GM18517 (cell line): ENCODE data around the gene TGM1.

Experiments used
- ATAC-seq: cut with Tn5 transposase; IDR thresholded peaks from one replicate; pipeline ENCODE4 v1.9.1; 2021; ENCODE audit warnings: mild to moderate bottlenecking, moderate library complexity; ENCODE audit not compliant: unreplicated experiment

The TGM1 gene

GRCh38 chr14:24271134-24271833, 8.3 kb upstream of the TGM1 start, which contains the start of gene RABGGTA:
RABGGTA (minus strand) TSS chr14:24271597; CDS start chr14:24271115, 482 bp downstream.
- ATAC-seq, result peak; percentile 67

- ATAC-seq, result no peak
Measured at GRCh38 chr14:24270537-24271133, 7.7 kb upstream of the TGM1 start.

- no peak for ATAC-seq
Measured at GRCh38 chr14:24269910-24270536, 7.0 kb upstream of the TGM1 start.

GRCh38 chr14:24269368-24269767, 6.4 kb upstream of the TGM1 start:
- ATAC-seq, result no peak

GRCh38 chr14:24268225-24268624, 5.2 kb upstream of the TGM1 start:
- ATAC-seq, result no peak

GRCh38 chr14:24267516-24267915, 4.5 kb upstream of the TGM1 start:
- no peak for ATAC-seq

- no peak for ATAC-seq
Measured at GRCh38 chr14:24266344-24267244, 3.6 kb upstream of the TGM1 start.

GRCh38 chr14:24264298-24264697, 1.3 kb upstream of the TGM1 start:
- no peak for ATAC-seq

GRCh38 chr14:24263848-24264247, 871 bp upstream of the TGM1 start:
- ATAC-seq, result no peak

- ATAC-seq, result no peak
Measured at GRCh38 chr14:24261969-24262327, 1.0 kb downstream of the TGM1 start.

- ATAC-seq, result no peak
Measured at GRCh38 chr14:24261256-24261968, 1.6 kb downstream of the TGM1 start.

GRCh38 chr14:24260780-24261157, 2.2 kb downstream of the TGM1 start:
- ATAC-seq, result no peak

- ATAC-seq, result no peak
Measured at GRCh38 chr14:24260026-24260779, 2.8 kb downstream of the TGM1 start.

GRCh38 chr14:24259282-24260025, 3.5 kb downstream of the TGM1 start:
- no peak for ATAC-seq

- ATAC-seq, result no peak
Measured at GRCh38 chr14:24258548-24259265, 4.3 kb downstream of the TGM1 start.

GRCh38 chr14:24258119-24258518, 4.9 kb downstream of the TGM1 start:
- ATAC-seq, result no peak

GRCh38 chr14:24256960-24257359, 6.0 kb downstream of the TGM1 start:
- no peak for ATAC-seq

GRCh38 chr14:24255931-24256711, 6.9 kb downstream of the TGM1 start:
- ATAC-seq, result no peak
